Measurements from ENCODE around the gene LRRC23.

GRCh38 chr12:6944381-6945186 lies 40.0 kb downstream of the LRRC23 start:
- no peak for TF ChIP-seq POLR2A (IDR thresholded peaks at IDR 0.05)
- TF ChIP-seq, protein P1, sequence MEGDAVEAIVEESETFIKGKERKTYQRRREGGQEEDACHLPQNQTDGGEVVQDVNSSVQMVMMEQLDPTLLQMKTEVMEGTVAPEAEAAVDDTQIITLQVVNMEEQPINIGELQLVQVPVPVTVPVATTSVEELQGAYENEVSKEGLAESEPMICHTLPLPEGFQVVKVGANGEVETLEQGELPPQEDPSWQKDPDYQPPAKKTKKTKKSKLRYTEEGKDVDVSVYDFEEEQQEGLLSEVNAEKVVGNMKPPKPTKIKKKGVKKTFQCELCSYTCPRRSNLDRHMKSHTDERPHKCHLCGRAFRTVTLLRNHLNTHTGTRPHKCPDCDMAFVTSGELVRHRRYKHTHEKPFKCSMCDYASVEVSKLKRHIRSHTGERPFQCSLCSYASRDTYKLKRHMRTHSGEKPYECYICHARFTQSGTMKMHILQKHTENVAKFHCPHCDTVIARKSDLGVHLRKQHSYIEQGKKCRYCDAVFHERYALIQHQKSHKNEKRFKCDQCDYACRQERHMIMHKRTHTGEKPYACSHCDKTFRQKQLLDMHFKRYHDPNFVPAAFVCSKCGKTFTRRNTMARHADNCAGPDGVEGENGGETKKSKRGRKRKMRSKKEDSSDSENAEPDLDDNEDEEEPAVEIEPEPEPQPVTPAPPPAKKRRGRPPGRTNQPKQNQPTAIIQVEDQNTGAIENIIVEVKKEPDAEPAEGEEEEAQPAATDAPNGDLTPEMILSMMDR (IDR thresholded peaks at IDR 0.05), result peak; percentile 77 to 97 (median 89)
- TF ChIP-seq POLR2AphosphoS5 (IDR thresholded peaks at IDR 0.05), result peak; percentile 61 to 81 (median 75)
- TF ChIP-seq EP300 (IDR thresholded peaks at IDR 0.05), result no peak

Measured in sigmoid colon (tissue), 4 donors.